Head of caudate nucleus (tissue), 42 donors: ENCODE measurements around the gene VILL.
"Not testable (repeated sequence)": the region's sequence is repeated elsewhere in the genome, so short reads cannot be mapped to it uniquely, and the experiment has no call there.

Experiments used
- DNase-seq, 42 donors: peaks; one replicate each; pipeline versions ENCODE4 v3.0.0 to v3.0.0-alpha.2; 2020 to 2021; ENCODE audit warnings: mixed read lengths in 7 of 42
- intact Hi-C: fragments of 100-400 bp; cut with DNase I; formaldehyde crosslinking; loops from one replicate; pipeline ENCODE4 v1.15.0; 2022

VILL gene

DNA sequence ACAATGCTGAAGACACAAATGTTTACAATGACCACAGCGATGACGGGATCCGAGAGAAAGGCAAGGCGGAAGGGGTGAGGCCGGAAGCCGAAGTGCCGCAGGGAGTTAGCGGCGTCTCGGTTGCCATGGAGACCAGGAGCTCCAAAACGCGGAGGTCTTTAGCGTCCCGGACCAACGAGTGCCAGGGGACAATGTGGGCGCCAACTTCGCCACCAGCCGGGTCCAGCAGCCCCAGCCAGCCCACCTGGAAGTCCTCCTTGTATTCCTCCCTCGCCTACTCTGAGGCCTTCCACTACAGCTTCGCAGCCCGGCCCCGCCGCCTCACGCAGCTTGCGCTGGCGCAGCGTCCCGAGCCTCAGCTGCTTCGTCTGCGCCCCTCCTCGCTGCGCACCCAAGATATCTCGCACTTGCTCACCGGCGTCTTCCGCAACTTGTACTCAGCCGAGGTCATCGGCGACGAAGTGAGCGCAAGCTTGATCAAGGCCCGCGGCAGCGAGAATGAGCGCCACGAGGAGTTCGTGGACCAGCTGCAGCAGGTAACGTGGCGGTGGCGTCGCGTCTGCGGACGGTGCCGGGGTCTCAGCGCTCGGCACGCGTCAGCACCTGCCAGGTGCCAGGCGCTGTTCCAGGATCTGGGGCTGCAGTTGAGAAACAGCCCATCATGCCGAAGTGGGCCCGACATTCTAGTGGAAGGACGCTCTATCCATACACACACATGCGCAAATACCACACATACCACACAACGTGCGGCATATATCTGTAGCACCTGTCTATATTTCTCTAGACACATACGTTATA, 48.7 kb downstream of the VILL start, which contains the start of gene DLEC1:
TSS of gene DLEC1 (plus strand) at position 108 of the 798 bp plus-strand sequence. CDS start at position 126, 18 bp downstream.
- intact Hi-C loops: no loop called here
- DNase-seq: peak in 36 of 42 donors; percentile 27 to 74 (median 52)

DNA sequence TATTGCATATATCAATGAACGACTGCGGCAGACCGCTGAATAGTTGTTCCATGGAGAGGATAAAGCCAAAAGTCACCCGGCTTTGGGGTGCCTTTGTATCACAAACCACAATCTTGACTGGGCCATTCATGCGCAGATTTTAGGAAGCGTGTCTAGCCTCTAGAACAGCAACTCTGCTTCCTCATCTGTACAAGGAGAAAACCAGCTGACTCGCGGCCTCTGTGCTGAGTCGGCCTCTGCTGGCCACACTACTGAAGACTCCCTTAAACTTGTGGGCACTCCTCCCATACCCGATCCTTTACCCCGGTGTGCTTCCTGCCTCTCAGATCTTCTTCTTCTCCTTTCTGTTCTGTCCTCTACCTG, 49.3 kb downstream of the VILL start:
- intact Hi-C loops: no loop called here
- peak; percentile 42 to 83 (median 66) for DNase-seq

DNA sequence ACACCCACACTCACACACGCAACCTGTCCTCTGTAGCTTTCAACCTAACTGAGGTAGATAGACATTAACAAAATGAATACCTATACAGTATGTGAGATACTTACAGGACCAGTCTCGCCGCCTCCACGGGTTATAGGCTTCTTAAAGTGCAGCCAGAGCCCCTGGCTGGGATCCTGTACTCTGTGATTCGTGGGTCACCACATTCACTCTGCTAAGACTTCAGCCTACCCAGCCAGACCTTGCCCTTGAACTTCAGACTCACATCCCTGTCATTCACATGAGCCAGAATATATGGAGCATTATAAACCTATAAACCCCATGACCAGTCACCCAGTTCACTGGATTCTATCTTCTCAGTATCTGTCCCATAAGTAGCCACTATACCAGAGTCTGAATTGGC, 49.8 kb downstream of the VILL start:
- DNase-seq: no peak
- intact Hi-C loops: no loop called here

DNA sequence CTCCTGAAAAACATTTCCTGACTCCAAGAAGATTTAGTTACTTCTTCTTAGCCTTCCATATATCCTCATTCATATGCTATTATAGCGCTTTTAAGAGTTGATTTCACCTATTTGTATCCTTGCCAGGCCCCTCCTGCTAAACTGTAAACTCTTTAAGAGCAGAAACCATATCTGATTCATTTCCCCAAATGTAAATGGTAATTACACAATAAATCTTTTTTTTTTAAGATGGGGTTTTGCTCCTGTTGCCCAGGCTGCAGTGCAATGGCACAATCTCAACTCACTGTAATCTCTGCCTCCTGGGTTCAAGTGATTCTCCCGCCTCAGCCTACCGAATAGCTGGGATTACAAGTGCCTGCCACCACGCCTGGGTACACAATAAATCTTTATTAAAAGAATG, 52.9 kb downstream of the VILL start:
- intact Hi-C loops: no loop called here
- no peak for DNase-seq

DNA sequence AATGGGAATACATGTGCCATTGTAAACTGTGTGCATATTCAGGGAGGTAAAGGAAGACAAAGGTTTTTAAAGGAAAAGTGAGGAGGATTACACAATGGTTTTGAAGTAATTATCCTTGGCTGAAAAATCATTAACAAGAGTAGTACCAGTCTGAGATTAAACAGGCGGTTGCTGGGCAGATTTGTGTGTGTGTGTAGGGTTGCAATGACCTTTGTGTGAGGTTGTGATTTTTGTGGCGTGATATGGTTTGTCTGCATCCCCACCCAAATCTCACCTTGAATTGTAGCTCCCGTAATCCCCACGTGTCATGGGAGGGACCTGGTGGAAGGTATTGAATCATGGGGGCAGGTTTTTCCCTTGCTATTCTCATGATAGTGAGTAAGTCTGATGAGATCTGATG, 55.4 kb downstream of the VILL start:
- intact Hi-C loops: no loop called here

DNA sequence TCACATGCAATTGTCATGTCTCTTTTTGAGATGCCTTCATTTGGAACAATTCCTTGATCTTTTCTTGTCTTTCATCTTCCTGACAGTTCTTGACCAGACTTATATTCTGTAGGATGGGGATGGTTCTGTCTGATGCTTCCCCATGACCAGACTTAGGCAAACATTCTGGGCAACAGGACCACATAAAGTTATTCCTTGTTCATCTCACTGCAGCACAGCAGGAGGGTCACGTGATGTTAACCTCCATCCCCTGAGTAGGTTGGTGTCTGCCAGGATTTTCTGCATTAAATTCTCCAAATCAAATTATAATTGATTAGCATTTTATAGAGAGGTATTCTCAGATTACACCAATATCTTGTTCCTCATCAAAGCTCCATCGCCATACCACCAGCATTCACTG, 56.2 kb downstream of the VILL start:
- intact Hi-C loops: no loop called here

More for the DNA sequence above, 55.4 kb downstream of the VILL start:
- no peak for DNase-seq

DNA sequence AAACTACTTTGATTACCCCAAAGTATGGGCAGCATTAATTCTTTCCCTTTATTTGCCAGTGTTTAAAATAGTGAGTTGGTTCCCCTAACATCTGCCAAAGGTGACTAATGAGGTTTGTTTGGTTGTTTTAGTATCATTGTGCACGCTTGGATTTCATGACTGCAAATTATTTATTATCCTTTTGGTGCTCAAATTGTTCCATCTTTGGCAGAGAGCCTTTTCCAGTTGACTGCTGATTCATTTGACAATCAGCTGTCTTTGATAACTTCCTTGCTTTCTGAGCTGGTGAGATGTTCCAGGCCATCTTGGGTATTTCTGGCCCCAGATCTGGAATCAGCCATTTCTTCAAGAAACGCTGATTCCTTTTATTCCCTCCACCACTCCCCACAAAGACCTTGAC, 57.3 kb downstream of the VILL start:
- DNase-seq: no peak
- intact Hi-C loops: no loop called here

More for the DNA sequence above, 56.2 kb downstream of the VILL start:
- DNase-seq: no peak

DNA sequence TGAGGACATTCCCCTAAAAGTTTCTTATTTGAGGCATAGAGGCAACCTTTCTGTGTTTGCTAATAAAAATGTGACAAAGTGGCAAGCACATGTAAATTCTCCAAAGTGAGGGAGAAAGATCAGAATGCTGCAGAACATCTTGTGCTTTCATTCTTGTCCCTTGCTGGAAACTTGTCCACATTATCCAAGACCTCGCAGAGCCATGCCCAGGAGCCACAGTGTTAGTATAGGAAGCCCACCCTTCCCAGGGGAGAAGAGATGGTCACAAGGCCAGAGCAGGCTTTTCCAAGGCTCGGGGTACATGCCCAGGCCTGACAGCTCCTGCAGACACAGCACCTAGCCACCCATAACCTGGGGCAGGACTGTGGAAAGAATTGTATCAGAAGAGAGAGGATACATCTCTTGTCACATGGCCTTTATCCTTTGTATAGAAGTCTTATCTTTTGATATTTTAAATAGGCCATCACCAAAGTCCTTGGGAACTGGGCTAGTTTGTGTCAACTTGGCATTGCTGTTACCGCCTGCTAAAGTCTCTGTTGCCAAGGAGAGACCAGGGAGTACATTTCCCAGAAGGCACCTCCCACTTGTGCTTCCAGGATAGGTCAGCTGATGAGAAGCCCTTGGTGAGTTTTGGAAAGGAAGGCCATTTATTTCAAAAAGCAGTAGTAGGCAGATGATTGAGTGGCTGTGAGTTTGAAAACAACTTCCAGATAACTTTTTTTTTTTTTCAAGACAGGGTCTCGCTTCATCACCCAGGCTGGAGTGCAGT, 59.0 kb downstream of the VILL start:
- intact Hi-C loops: no loop called here
- peak in 2 of 42 donors; percentile 29 to 52 for DNase-seq

DNA sequence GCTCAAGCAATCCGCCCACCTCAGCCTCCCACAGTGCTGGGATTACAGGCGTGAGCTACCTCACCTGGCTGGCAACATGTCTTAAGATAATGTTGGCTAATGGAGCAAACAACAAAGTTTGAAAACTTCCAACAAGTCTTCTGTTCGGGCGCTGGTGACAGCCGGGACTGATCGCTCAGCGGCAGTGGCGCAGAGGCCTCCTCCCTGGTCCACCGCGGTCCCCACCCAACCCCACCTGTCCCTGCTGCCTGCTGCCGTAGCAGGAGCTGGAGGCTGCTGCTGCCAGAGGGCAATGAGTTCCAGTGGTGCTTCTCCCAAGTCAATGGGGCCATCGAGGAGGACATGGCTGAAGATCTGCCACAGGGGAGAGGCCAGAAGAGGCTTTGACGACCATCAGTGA, 60.5 kb downstream of the VILL start:
- DNase-seq: no peak
- intact Hi-C loops: no loop called here

DNA sequence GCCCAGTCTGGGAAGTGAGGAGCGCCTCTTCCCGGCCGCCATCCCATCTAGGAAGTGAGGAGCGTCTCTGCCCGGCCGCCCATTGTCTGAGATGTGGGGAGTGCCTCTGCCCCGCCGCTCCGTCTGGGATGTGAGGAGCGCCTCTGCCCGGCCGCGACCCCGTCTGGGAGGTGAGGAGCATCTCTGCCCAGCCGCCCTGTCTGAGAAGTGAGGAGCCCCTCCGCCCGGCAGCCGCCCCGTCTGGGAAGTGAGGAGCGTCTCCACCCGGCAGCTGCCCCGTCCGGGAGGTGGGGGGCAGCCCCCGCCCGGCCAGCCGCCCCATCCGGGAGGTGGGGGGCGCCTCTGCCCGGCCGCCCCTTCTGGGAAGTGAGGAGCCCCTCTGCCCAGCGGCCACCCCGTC, 62.7 kb downstream of the VILL start:
- intact Hi-C loops, DNase-seq: not testable (repeated sequence)

DNA sequence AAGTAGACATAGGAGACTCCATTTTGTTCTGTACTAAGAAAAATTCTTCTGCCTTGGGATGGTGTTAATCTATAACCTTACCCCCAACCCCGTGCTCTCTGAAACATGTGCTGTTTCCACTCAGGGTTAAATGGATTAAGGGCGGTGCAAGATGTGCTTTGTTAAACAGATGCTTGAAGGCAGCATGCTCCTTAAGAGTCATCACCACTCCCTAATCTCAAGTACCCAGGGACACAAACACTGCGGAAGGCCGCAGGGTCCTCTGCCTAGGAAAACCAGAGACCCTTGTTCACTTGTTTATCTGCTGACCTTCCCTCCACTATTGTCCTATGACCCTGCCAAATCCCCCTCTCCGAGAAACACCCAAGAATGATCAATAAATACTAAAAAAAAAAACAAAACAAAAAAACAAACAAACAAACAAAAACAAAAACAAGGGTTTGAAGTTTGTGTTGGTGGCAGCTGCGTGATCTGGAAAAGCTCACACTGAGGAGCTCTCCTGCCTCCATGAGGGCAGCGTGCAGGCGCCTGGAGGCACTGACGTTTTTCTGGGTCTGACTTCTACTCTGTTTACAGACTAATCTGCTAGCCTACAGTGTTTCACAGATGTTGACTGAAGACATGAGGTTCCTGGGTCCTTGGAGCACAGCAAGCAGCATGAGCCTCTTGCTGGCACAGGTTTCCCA, 63.4 kb downstream of the VILL start:
- intact Hi-C loops, DNase-seq: not testable (repeated sequence)

DNA sequence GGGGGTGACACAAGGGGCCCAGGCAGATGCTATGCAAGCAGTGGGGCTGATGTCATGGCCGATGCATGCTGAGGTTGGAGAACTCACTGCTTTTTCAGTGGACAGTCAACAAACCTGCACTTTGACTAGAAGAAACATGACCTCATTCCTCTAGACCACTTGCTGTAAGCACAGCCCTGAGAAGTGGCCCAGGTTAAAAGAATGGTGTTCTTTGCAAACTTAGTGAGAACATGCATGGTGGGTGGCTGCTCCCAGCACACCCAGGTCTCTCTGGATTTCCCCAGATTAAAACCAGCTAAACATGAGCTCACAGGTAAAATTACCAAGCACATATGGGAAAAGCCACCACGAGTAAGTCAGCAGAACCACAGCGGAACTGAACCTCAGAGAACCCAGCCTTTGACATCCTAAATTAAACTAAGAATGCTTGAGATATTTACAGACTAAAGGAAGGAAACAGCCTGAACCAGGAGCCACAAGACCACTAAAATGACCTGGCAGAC, 64.0 kb downstream of the VILL start:
- DNase-seq: no peak
- intact Hi-C loops: no loop called here
